GM08714 (cell line): ENCODE data around the gene SKAP1.
"Not testable (repeated sequence)": the region's sequence is repeated elsewhere in the genome, so short reads cannot be mapped to it uniquely, and the experiment has no call there.

ENCODE experiments used
- H3K4me3 ChIP-seq: fragments of 200-500 bp; sonication (Bioruptor generic); 2 replicates; pipeline ENCODE4 v1.5.1; 2014; ENCODE audit warnings: mild to moderate bottlenecking, low read length, inconsistent platforms
- ZNF274 ChIP-seq: IDR thresholded peaks from 2 replicates; pipeline ENCODE4 v1.6.1; 2012; ENCODE audit warnings: mild to moderate bottlenecking, low read depth, low read length

SKAP1 gene

DNA sequence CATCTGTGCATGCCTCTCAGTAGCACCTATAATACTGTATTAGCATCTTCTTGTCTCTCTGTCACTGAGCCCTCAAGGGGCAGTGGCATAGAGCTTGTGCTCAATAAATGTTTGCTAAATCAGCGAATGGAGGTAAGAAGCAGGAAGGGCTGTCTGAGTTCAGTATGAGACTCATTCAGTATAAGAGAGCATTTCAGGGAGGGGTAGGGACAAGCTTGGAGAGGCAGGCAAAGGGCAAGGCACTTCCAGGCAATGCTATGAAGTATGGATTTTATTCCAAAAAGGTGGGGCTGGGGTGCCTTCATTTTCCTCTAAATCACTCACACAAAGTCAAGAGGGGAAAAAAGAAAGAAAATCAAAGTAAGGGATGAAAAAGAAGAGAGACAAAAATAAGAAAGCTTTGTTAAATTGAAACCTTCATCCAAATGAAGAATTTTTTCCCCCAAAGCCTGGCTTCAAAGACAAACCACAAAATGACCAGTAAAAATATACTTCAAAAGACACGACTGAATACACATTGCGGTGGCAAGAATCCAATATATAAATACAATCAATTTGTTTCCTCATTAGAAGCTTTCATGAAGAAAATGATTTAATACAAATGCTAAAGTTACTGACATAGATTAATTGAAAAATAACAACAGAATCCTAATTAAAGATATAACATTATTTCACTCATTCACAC, 51.2 kb downstream of the SKAP1 start:
- H3K4me3 ChIP-seq = no peak overlapping the region
- no peak for TF ChIP-seq ZNF274

DNA sequence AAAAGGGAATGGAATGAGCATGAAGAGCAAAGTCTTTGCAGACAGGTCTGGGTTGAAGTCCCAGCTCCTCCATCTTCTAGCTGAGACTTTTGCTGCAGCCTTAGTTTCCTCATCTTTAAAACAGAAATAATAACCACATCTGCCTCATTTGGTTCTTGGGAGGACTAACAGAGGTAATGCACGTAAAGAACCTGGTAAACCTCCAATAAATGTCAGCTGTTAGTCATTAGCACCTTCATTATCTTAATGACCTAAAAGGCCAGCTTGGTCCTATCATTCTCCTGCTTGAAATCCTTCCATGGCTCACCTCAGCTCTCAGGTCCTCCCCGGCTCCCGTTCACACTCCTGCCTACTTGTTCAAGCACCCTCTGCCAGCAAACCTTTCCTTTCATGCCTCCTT, 51.8 kb downstream of the SKAP1 start:
- no peak overlapping the region for H3K4me3 ChIP-seq
- TF ChIP-seq ZNF274 = no peak

DNA sequence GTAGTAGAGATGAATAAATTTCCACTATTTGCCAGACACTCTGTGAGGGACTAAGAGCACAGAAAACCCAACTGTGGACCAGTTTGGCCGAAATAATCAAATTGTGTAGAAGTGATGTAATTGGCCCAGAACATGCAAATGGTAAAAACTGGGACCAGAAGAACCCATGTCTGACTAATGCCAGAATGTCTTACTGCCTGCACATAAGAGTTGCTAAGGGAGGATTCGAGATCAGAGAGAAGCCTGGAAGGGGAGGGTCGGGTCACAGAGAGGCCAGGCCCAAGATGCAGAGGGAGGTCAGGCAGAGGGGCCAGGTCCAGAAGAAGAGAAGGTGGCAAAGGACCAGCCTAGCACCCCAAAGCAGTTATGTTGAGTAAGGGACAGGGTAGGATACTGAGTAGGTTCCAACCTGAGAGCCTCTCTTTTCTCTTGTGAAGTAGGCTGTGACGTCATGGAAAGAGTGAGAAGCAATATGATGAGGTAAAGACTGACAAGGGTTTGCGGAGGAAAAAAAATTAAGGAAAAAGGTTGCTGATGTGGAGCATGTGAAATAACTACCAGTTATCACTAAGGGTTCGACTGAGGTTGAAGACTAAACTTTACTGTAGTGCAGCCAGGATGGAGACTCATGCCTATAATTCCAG, 53.2 kb downstream of the SKAP1 start:
- no peak for TF ChIP-seq ZNF274
- H3K4me3 ChIP-seq = no peak overlapping the region

DNA sequence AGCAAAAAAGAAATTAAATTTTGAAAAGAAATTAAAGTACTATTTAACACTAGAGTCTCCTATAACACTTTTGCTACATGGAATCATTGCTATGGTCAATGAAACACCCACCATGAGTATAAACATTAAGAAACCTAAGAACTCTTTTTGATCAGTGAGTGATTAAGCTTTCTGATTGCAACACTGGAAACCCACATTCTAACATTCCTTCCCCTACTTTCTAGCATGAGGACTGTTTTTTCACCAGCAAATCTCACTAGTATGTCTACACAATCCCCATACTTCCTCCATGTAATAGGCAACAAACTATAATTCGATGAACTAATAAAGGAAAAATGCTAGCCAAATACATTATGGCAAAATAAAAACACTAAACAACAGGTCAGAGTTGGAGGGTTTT, 54.7 kb downstream of the SKAP1 start:
- no peak for TF ChIP-seq ZNF274
- H3K4me3 ChIP-seq = no peak overlapping the region

DNA sequence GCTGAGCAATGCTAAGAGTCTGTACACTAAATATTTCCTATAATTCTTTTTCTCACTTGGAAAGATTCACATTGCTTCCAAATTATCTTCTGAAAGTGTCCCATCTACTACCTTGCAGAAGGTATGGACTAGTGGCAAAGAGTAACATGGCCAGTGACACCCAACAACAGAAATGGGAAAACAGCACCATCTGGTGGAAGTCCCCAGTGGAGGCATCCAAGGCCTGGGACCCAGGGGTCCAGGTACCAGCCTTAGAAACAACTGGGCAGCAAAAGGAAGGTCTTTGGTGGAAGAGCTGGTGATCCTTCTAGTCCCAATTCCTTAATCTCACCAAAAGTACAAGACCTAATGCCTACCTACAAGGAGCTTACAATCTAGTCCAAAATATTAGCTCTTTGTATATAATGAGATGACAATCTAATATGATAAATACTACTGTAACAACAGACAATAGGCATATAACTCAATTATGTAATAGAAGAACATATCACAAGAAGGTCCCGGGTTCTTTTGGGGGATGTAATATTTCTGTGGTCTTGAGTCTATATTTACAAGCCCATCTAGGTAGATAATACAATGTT, 55.3 kb downstream of the SKAP1 start:
- no peak for TF ChIP-seq ZNF274

DNA sequence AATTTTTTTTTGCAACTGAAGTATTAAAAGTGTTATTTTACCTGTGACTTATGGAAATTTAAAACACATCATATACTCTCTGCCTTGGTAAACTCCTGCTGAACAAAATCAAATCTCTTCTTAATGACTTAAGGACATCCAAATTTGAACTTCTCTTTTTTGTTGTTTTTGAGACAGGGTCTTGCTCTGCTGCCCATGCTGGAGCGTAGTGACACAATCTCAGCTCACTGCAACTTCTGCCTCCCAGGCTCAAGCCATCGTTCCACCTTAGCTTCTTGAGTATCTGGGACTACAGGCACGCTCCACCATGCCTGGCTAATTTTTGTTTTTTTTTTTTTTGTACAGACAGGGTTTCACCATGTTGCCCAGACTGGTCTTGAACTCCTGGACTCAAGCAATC, 56.1 kb downstream of the SKAP1 start:
- no peak for TF ChIP-seq ZNF274
- no peak overlapping the region for H3K4me3 ChIP-seq

More for the DNA sequence above, 55.3 kb downstream of the SKAP1 start:
- H3K4me3 ChIP-seq = no peak overlapping the region

DNA sequence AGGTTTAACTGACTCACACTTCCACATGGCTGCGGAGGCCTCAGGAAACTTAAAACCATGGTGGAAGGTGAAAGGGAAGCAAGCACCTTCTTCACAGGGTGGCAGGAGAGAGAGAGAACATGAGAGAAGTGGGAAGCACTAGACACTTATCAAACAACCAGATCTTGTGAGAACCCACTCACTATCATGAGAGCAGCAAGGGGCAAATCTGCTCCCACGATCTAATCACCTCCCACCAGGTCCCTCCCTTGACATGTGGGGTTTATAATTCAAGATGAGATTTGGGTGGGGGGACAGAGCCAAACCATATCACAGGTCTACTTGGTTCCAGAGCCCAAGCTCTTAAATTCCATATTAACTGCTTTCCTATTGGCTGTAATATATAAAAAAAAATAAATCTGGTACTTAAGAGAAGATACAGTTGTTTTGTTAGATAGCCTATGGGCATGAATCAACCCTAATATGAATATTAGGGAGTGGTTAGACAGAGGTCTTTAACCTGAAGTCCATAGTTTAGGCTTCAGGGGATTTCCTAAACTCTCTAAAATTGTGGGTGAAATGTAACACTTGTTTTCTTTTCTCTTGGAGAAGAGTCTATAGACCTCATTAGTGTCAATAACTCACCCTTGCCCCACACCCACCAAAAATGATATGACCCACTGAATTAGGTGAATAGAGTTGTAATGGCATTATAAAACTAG, 56.7 kb downstream of the SKAP1 start:
- H3K4me3 ChIP-seq = no peak overlapping the region
- no peak for TF ChIP-seq ZNF274

DNA sequence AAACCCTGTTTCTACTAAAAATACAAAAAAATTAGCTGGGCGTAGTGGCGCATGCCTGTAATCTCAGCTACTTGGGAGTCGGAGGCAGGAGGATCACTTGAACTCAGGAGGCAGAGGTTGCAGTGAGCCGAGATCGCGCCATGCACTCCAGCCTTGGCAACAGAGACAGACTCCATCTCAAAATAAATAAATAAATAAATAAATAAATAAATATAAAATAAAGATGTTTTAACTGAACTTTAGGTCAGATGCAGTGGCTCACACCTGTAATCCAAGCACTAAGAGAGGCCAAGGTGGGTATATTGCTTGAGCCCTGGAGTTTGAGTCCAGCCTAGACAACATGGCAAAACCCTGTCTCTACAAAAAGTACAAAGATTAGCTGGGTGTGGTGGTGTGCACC, 61.0 kb downstream of the SKAP1 start:
- not testable (repeated sequence) for H3K4me3 ChIP-seq

DNA sequence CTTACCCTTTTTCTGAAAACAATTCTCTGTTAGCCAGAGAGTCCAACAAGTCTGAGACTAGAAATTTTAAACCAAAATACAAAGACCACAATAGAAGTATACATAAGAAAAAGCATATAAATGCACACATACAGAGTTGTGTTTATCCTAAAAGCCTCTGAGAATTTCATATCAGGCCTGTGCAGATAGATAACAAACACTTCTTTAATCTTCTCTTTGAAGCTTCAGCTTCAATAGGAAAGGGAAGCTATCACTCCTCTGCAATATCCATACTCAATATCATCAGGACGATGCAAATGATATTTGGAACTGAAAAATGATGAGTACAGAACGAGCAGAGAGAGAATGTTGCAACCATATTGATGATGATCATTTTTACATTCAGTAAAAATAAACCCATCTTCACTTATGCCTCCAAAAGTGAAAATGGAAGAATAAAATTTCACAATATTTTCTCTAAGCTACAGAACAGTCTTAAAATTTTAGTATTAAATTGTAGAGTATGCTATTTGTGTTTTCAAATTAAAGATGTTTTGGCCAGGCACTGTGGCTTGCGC, 61.6 kb downstream of the SKAP1 start:
- no peak overlapping the region for H3K4me3 ChIP-seq
- TF ChIP-seq ZNF274 = no peak

DNA sequence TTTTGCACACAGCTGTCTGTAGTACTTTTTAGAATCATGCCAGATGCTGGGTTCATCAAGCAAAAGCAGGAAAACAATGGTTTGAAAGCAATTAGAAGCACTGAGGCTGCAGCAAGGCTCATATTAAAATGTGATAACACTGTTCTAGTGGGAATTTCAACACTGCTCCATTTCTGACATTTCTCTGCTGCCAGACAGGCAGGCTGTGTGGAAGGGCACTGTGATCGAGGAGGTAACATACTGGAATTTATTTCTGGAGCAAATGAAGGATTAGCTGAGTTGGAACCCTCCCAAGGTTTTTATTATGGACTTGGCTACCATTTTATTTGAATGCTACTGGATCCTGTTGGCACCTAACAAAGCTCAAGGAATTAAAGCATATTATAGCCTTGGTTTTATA, 66.9 kb downstream of the SKAP1 start:
- H3K4me3 ChIP-seq = no peak overlapping the region
- no peak for TF ChIP-seq ZNF274

DNA sequence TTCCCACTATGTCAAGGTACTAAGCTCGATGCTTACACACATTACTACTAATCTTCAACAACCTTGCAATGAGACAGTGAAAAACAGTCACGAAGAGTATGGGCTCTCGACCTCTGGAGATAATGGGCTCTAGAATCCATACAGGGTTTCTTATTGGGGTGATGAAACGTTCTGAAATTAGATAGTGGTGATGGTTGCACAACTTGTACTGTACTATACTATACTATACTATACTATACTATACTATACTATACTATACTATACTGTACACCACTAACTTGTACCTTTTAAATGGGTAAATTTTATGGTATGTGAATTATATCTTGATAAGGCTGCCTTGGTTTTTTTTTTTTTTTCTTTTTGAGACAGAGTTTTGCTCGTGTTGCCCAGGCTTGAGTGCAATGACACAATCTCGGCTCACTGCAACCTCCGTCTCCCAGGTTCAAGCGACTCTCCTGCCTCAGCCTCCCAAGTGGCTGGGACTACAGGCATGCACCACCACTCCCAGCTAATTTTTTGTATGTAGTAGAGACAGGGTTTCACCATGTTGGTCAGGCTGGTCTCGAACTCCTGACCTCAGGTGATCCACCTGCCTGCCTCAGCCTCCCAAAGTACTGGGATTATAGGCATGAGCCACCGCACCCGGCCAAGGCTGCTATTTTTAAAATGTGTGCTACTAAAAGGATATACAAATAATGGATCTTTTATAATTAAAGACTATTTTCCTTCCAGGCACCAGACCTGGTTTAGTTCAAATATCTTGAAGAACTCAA, 69.0 kb downstream of the SKAP1 start:
- not testable (repeated sequence) for H3K4me3 ChIP-seq

- no peak for TF ChIP-seq ZNF274
Observed at GRCh38 chr17:48357779-48358602, 72.0 kb downstream of the SKAP1 start.

DNA sequence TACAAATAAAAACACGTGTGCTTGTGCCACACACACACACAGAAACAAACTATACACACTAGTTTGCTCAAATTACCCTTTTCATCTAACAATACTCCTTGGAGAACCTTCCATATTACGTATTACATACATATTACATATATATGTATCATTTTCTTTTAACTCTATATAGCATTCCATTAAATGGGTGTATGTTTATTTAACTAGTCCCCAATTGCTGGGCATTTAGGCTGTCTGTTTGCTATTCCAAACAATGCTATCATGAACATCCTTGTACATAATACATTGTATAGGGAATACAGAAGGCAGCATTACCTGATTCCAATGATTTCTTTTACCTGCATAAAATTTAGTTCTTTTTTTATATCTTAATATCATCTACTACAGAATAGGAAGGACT, 73.1 kb downstream of the SKAP1 start:
- no peak for TF ChIP-seq ZNF274

More at GRCh38 chr17:48357779-48358602, 72.0 kb downstream of the SKAP1 start:
- no peak overlapping the region for H3K4me3 ChIP-seq

More for the DNA sequence above, 73.1 kb downstream of the SKAP1 start:
- no peak overlapping the region for H3K4me3 ChIP-seq
